Fibroblast of peridontal ligament (primary cell): ENCODE measurements around the gene LRRC71.

Experiments
- DNase-seq: peaks from one replicate; pipeline ENCODE4 v3.0.0-alpha.2; 2010; ENCODE audit errors: extremely low read depth

Gene LRRC71

DNA sequence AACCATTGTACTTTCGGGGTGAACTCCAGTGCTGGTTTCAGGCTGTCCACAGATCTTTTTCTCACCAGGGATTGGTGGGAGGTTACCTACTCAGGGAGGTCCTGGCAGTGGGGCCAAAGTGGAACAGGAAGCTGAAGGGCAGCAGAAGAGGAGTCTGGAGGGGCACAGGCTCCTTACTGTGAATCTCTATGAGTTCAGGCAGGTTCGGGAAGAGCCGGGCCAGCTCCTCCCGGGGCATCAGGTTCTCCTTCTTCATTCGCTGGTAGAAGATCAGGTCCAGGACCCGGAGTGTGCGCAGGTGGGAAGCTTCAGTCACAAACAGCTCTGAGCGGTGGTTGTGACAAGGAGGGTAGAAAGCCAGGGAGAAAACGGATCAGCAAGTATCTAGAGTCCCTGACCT is 26.7 kb downstream of the LRRC71 start:
- no peak for DNase-seq

DNA sequence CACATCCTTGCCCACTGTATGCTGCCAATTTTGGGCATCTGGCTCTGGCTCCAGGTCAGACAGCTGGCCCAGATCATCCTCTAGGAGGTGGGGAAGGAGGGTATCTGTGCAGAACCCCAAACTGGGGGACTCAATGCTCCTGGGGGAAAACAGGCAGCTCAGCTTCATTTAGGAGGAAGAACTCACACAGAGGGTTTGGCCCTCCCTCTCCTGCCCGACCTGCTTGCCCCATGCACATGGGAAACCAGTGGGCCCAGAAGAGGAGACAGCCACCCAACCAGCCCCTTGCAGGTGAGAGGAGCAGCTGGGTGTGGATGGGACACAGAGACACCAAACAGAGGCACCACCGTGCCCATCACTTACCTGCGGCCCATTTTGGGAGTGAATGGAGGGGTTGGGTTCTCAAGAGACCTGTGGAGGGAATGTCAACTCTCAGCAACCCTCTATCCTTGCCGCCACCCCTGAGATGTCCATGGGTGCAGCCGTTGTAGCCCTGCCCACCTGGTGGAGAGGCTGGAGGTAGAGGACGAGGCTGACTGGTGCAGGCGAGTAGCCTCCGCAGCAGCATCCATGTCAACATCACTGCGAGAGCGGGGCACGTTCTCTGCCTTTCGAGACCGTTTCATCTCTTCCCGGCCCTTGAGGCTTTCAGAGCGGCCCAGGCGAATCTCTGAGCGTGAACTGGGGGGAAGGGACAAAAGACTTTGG is 27.5 kb downstream of the LRRC71 start:
- DNase-seq: no peak

DNA sequence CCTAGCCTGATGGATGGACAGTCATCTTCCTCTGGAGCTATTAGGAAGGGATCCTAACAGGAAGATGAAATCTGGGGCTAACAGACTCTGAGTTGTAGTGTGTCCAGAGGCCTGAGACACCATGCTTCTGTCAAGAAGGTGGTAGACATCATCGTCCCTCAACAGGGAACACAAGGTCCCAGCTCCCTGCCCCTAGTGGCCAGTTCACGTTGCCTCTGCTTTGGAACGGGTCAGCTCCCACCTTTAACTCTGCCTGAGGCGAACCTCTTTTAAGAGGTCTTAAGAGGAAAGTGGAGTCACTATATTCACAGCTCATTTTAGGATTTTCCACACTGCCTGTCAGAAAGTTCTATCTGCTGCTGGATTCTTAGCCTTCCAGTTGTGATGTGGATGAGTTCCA is 28.3 kb downstream of the LRRC71 start:
- no peak for DNase-seq

DNA sequence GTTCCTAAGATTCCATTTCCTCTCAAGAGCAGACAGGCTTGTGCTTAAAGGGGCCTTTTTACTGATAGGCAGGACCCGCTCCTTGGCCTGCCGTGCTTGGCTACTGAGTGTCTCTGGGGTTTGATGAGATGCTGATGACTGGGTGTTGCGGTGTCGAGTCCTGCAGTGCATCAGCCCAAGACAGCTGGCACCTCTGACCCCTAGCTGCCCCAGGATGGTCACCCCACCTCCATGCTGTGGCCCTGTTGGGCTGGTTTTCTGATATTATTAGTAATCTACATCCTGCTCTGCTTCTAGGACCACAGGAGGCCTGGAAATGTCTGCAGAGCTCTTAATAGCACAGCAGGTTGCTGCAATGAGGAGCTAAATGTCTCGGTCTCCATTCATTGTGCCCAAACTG is 28.7 kb downstream of the LRRC71 start:
- no peak for DNase-seq

DNA sequence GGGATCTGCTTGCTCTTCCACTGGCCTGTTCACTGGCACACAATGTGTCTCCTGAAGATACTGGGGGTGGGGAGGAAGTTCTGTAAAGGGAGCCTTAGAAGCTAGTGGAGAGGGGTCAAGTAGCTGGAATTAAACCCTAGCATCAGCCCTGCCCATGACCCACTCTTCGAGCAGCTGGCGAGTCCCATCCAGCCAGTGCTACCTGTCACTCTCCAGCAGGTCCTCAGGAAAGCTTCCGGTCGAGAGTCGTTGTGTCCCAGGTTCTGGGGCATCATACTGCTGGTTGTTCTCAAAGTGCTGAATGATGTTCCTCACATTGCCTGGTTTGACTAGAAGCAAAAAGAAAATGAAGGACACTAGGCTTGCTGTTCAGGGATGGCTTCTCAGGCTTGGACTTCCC is 30.9 kb downstream of the LRRC71 start:
- no peak for DNase-seq

DNA sequence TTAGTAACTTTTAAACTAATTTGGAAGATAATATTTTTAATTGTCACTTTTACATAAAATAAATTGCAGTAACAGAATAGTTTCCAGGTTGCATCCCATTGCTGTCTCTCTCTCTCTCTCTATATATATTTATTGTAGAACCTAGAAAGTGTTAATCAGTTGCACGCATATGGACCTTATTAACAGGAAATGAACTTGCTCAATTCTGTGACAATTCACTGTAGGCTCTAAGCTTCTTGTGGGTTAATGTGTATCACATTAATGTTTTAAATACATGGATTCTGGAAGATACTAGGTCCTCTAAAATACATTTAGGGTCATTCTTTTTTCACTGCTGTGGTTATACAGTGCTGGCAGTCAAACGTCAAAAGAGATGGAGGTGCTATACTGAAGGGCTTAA is 33.1 kb downstream of the LRRC71 start:
- DNase-seq: no peak

DNA sequence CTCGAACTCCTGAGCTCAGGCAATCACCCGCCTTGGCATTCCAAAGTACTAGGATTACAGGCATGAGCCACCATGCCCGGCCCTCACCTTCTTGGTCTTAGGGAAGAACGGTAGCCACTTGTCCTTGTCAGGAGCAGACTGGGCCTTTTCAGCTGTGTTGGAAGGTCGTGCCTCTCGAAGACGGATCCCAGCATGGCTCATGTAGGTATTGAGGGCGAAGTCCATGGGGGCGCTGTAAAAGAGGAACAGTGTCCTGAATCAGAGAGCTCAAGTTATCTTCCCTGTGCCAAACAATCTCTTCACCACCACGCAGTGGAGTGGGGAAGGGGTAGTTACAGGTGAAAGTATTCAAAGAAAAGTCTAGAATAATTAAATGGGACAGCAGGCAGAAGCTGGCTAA is 35.9 kb downstream of the LRRC71 start:
- DNase-seq: no peak

DNA sequence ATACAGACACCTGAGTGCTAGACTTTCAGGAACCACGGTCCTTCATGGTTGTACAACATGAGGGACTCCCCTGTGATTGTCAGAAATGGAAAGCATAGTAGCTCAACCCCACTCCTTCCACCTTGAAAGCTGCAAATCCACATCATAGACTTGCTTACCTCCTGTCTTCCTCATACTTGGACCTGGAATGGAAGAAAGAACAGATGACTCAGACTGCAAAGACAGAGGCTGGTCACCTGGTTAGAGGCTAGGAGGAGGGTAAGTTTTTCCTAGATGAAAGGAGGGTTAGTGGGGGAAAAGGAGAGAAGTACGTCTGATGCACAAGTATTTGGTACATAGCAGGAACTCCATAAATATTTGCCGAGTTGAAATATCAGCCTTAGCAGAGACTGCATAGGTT is 37.2 kb downstream of the LRRC71 start:
- no peak for DNase-seq

DNA sequence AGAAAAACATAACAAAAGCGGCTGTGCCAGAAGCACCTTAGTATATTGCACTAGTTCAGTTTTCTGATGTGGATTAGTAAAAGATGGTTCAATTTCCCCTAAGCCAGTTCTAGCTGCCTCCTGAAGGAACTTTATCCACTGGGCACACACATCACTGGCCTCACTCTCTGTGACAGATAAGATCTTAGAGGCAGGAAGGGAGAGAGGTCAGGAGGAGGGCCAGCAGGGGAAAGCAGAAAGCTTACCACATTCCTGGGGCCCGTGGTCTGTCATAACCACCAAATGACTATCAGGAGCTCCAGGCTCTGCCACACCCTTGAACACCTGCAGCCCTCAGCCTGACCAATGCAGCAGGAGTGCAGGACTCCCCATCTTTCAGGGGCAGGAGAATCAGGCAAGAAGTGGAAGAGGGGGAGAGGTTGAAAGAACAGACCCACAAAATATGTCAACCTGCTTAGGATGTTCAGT is 37.8 kb downstream of the LRRC71 start:
- DNase-seq: no peak

DNA sequence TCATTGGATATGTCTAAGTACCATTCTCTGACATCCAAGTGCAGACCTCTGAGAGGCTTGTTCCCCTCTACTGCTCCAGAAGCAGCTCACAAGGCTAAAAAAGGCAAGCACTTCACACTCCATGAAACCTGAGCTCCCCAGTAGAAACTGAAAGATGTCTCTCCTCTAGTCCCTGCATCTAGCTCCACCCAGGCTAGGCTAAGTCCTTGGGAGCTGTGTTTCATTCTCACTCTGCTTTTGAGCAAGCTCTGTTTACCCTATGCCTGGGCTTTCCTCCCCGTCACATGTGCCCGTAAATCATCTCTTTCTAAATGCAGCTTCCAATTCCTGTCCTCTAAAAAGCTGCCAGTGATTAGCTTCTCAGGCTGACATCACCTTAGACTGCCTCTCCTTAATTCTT is 39.0 kb downstream of the LRRC71 start:
- DNase-seq: peak; percentile 56

DNA sequence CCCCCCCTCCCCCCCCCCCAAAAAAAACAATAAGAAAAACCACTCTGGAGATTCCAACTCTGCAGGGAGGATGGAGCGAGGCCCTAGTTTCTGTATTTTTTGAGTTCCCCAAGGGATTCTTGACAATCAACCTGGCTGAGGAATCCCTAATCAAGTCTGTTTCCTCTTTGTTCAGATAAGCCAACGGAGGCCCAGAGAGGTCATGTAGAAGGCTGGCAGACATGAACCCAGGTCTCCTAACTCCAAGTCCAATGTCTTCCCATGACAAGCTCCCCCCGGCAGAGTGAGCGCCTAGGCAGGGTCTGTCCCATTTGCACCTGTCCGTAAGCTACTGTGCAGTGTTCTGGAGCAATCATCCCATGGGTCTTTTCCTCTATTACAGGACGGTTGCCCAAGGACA is 39.5 kb downstream of the LRRC71 start:
- DNase-seq: no peak

DNA sequence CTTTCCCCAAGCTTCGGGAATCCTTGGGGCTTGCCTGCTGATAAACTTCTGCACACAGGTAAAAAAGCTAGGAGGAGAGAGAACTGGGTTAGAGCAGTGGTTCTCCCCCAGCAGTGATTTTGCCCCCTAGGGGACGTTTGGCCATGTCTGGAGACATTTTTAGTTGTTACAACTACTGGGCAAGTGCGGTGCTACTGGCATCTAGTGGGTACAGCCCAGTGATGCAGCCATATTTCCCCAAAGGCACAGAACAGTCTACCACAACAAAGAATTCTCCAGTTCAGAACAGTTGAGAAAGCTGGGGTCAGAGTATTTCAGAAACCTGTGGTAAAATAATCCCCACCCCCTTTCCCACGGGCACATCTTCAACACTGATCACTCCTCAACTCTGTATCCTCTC is 41.3 kb downstream of the LRRC71 start:
- no peak for DNase-seq

DNA sequence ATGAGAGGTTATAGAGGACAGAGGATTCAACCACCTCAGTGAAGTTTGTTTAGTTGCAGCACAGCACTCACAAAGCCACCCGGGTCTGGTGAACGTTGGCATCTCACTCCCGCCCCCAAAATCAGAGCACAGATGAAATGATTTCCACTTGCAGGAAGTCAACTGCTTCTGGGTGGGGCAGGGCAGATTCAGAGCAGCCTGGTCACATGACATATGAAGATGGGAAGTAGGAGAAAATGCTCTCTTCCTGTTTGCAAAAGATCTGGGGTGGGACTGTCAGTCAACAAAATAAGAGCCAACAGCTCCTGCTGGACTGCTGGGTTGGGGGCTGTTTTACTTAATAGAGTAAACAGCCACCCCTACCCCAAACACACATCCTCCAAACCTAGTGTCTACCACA is 43.2 kb downstream of the LRRC71 start:
- peak; percentile 5 for DNase-seq

DNA sequence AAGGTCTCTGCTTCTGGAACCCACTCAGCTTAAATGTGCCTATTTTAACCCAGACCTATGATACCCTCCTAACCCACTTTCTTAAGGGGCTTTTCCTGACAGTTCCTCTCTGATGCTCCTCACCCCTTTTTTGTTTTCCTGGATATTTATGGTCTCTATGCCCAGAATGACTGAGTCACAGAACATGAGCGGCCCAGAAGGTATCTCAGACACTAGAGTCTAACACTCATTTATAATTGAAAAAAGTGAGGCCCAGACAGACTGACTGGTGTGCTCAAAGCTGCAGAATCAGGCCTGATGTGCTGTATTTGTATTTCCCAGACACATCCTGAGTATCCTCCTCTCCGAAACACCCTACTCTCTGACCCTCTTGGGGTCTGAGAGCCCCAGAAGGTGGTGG is 44.0 kb downstream of the LRRC71 start:
- peak; percentile 11 for DNase-seq

DNA sequence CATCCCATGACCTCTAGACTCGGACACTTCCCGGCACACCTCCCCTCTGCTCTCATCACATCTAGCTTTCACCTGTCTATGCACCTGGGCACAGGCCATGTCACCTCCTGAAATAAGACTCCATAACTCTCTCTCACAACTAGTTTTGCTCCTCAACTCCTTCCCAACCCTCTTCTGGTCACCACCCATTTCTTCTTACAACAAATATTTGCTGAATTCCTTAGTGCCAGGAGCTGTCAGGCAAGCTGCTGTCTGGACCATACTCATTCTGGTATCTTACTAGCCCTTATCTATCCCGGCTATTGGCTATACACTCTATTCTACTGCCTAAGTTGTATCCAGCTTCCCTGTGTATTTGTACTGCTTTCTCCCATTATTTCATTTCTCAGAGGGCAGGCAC is 49.1 kb downstream of the LRRC71 start:
- DNase-seq: no peak

DNA sequence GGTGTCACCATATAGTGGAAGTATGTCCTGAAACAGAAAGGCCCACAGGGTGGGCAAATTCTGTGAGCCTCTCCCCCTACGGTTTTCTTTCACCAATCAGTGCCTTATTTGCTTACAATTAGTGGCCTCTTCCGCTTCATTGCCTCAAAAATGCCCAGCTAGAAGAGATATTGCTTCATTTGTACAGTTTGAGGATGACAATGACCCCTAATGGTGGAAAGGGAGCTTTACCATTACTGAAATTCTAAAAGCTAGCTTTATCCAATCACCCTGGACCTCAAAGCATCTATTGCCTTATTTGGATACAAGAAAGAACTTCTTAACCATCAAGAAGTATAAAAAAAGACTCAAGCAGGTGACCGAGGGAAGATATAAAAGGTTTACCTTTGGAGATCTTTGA is 49.6 kb downstream of the LRRC71 start:
- DNase-seq: peak; percentile 35

DNA sequence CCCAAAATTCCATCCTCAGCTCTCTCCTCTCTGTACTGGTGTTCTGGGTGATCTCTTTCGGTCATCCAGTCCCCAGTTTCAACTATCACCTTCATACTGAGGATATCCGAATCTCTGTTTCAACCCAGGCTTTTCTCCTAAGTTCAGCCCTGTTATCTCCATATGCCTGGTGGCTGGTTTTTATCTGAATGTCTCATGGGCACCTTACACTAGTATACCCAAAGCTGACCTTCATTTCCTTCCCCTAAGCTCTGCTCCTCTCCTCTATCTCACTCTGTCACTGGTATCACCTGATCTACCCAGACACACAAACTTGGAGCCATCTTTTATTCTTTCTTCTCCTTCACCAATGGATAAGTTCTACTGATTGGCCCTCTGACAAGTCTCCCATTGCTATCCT is 53.0 kb downstream of the LRRC71 start:
- DNase-seq: no peak

DNA sequence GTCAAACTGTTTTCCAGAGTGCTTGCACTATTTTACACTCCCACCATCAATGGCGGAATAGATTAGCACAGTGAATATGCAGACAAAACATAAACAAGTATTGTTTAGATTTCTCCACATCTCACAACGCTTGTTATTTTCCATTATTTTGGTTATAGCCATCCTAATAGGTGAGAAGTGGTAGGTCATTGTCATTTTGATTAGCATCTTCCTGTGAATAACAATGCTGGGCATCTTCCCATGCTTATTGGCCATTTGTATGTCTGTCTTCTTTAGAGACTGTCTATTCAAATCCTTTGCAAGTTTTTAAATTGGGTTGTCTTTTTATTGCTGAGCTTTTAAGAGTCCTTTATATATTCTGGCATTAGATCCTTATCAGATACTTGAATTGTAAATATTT is 54.7 kb downstream of the LRRC71 start:
- no peak for DNase-seq

DNA sequence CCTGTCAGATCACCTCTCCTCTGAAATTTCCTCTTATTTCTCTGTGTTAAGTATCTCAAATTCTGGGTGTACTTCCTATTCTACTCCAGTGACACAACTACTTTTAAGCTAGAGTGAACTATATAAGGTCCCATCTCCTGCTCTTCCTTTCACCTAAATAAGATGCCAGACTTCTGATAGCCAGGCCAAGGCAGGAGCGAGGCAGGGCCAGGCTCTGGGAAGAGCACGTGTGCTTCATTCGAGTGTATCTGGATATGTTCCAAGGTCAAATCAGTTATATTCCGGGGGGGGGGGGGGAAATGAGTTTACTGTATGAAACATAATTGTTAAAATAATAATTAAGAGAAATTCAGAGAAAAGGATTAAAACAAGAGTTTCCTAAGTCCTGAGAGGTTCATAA is 60.1 kb downstream of the LRRC71 start:
- DNase-seq: no peak
